ENCODE measurements around the gene SLC7A1. TPM values are rescaled to one million over a fixed set of nuclear protein-coding genes. Genes with fewer than 3 reads are reported as not detected.

The SLC7A1 gene
- total RNA-seq, 2 experiments from 2014 or later: 39.5 to 141 TPM

DNA sequence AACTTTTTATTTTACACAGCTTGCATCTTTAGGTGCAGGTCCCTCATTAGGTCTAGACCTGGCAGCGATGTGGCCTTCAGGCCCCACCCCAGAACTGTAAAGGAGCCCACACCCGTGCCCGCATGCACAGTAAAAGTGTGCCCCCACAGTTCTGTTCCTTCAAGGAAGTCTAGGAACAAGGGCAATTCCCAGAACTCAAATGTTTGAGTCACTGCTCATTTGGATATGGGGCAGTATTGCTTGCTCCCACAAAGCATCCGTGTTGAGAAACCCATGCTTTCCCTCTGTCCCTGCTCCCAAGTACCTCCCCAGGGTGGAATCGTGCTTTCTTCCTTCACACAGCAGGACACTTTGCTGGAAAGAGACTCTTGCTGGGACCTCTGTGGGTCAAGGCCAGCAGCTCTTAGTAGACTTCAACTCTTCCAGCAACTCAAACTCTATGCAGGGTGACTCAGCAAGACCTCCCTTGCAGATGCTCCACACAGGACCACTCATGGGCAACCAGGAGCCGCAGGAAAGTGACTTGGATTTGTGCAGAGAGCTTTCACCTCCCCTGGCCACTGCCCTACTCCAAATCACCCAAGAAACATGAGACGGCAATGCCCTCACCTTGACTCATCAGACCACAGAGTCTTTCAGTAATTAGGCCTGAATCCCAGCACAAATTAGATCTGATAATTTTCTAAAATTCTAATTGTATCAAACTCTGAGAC, 12.3 kb downstream of the SLC7A1 start:
- H3K4me1 ChIP-seq (ENCODE audit: insufficient read depth, low read length, poor library complexity, severe bottlenecking): peaks cover 15% of the 10 kb centered on the region
- no peak overlapping the region for H3K27ac ChIP-seq (ENCODE audit: low read depth, low read length, poor library complexity, severe bottlenecking)
- H4K20me1 ChIP-seq (ENCODE audit: insufficient read depth, low read length): peaks cover 70% of the 10 kb centered on the region
- peaks cover 72% of the 10 kb centered on the region for H3K36me3 ChIP-seq (ENCODE audit: insufficient read depth, low read length)
- no peak overlapping the region for H2AFZ ChIP-seq (ENCODE audit: low read length)
- no TSS peak for BruUV-seq (replicated peaks)
- no peaks in the 10 kb centered on the region for H3K9me3 ChIP-seq (ENCODE audit: low read length)
- ChIA-PET CTCF (ENCODE audit: unreplicated experiment) (no interaction called here), POLR2A (no interaction called here)
- no peak for DNase-seq (ENCODE audit: low spot score)
- peaks cover 99% of the 10 kb centered on the region for H3K79me2 ChIP-seq (ENCODE audit: insufficient read depth, low read depth, low read length)
- no peak for TF ChIP-seq EZH2phosphoT487 (IDR thresholded peaks at IDR 0.05; ENCODE audit: borderline replicate concordance, low read depth, low read length)
- TF ChIP-seq, protein P1, sequence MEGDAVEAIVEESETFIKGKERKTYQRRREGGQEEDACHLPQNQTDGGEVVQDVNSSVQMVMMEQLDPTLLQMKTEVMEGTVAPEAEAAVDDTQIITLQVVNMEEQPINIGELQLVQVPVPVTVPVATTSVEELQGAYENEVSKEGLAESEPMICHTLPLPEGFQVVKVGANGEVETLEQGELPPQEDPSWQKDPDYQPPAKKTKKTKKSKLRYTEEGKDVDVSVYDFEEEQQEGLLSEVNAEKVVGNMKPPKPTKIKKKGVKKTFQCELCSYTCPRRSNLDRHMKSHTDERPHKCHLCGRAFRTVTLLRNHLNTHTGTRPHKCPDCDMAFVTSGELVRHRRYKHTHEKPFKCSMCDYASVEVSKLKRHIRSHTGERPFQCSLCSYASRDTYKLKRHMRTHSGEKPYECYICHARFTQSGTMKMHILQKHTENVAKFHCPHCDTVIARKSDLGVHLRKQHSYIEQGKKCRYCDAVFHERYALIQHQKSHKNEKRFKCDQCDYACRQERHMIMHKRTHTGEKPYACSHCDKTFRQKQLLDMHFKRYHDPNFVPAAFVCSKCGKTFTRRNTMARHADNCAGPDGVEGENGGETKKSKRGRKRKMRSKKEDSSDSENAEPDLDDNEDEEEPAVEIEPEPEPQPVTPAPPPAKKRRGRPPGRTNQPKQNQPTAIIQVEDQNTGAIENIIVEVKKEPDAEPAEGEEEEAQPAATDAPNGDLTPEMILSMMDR (conservative IDR thresholded peaks at IDR 0.05; ENCODE audit: low read length): no peak
- H3K4me3 ChIP-seq (ENCODE audit: low read depth, low read length, poor library complexity, severe bottlenecking): no peak overlapping the region
- H3K4me2 ChIP-seq (ENCODE audit: low read length): no peak overlapping the region
- no peaks in the 10 kb centered on the region for H3K9me2 ChIP-seq (ENCODE audit: insufficient read depth, low read length)
- intact Hi-C loops (cut with micrococcal nuclease; ENCODE audit: unreplicated experiment): no loop called here

DNA sequence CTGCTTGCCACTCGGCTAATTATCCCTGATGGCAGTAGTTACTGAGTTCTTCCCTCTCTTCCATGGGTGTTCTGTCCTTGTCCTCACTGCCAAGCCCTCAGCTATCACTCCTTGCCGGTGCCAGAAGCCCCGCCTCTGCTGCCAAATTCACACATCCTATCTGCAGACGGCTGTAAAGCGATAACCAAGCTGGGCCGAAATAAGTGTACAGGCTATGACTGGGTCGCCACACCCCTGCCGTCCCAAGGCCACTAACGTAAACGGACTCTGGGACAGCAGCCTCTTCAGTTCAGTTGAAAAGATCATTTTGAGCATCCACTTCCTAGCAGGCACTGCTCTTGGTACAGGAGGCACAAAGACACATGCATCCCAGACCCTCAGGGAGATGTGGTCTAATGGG, 13.3 kb downstream of the SLC7A1 start:
- Histone ChIP-seq H3K4me1 (ENCODE audit: insufficient read depth, low read length, poor library complexity, severe bottlenecking) (peaks cover 15% of the 10 kb centered on the region), H3K27ac (ENCODE audit: low read depth, low read length, poor library complexity, severe bottlenecking) (no peak overlapping the region), H3K36me3 (ENCODE audit: insufficient read depth, low read length) (peaks cover 72% of the 10 kb centered on the region), H3K9me2 (ENCODE audit: insufficient read depth, low read length) (no peaks in the 10 kb centered on the region), H2AFZ (ENCODE audit: low read length) (no peak overlapping the region), H3K79me2 (ENCODE audit: insufficient read depth, low read depth, low read length) (peaks cover 99% of the 10 kb centered on the region), H4K20me1 (ENCODE audit: insufficient read depth, low read length) (peaks cover 70% of the 10 kb centered on the region), H3K4me2 (ENCODE audit: low read length) (no peak overlapping the region), H3K9me3 (ENCODE audit: low read length) (no peaks in the 10 kb centered on the region), H3K4me3 (ENCODE audit: low read depth, low read length, poor library complexity, severe bottlenecking) (no peak overlapping the region)
- DNase-seq (ENCODE audit: low spot score): no peak
- POLR2A ChIA-PET: no interaction called here
- CTCF ChIA-PET (ENCODE audit: unreplicated experiment): interaction anchor here (0.6 kb wide), 1 partner anchor 74 kb away, joined by 3 read pairs; no protein-coding TSS in a partner anchor
- TF ChIP-seq EZH2phosphoT487 (IDR thresholded peaks at IDR 0.05; ENCODE audit: borderline replicate concordance, low read depth, low read length): no peak
- TF ChIP-seq, protein P1 (conservative IDR thresholded peaks at IDR 0.05; ENCODE audit: low read length): no peak
- intact Hi-C loops (cut with micrococcal nuclease; ENCODE audit: unreplicated experiment): no loop called here
- no TSS peak for BruUV-seq (replicated peaks)

GRCh38 chr13:29581666-29582065, 13.8 kb downstream of the SLC7A1 start:
- peaks cover 65% of the 10 kb centered on the region for H4K20me1 ChIP-seq (ENCODE audit: insufficient read depth, low read length)
- no peak for DNase-seq (ENCODE audit: low spot score)
- no peaks in the 10 kb centered on the region for H3K9me2 ChIP-seq (ENCODE audit: insufficient read depth, low read length)
- no peak overlapping the region for H3K4me2 ChIP-seq (ENCODE audit: low read length)
- POLR2A ChIA-PET: interaction anchor here (1.0 kb wide), 1 partner anchor 17 kb away, joined by 3 read pairs; no protein-coding TSS in a partner anchor
- no peak for TF ChIP-seq EZH2phosphoT487 (IDR thresholded peaks at IDR 0.05; ENCODE audit: borderline replicate concordance, low read depth, low read length)
- TF ChIP-seq, protein P1 (conservative IDR thresholded peaks at IDR 0.05; ENCODE audit: low read length): no peak
- H3K36me3 ChIP-seq (ENCODE audit: insufficient read depth, low read length): peaks cover 72% of the 10 kb centered on the region
- no peak overlapping the region for H3K4me3 ChIP-seq (ENCODE audit: low read depth, low read length, poor library complexity, severe bottlenecking)
- CTCF ChIA-PET (ENCODE audit: unreplicated experiment): interaction anchor here (0.6 kb wide), 1 partner anchor 74 kb away, joined by 3 read pairs; no protein-coding TSS in a partner anchor
- peaks cover 15% of the 10 kb centered on the region for H3K4me1 ChIP-seq (ENCODE audit: insufficient read depth, low read length, poor library complexity, severe bottlenecking)
- no peak overlapping the region for H2AFZ ChIP-seq (ENCODE audit: low read length)
- H3K27ac ChIP-seq (ENCODE audit: low read depth, low read length, poor library complexity, severe bottlenecking): no peak overlapping the region
- peaks cover 99% of the 10 kb centered on the region for H3K79me2 ChIP-seq (ENCODE audit: insufficient read depth, low read depth, low read length)
- BruUV-seq (replicated peaks): no TSS peak
- intact Hi-C loops (cut with micrococcal nuclease; ENCODE audit: unreplicated experiment): no loop called here
- no peaks in the 10 kb centered on the region for H3K9me3 ChIP-seq (ENCODE audit: low read length)
